NB4 (cell line): Measurements from ENCODE around the gene NT5C3B.

Source experiments
- DNase-seq: peaks from one replicate; pipeline ENCODE4 v3.0.0; 2010; ENCODE audit warnings: low read depth
- H3K4me3 ChIP-seq: one replicate; pipeline ENCODE4 v1.5.1; 2011; ENCODE audit warnings: mild to moderate bottlenecking, low read depth, low read length, moderate library complexity
- MYC ChIP-seq: IDR thresholded peaks from 2 replicates; pipeline ENCODE4 v1.6.1; 2011; ENCODE audit warnings: low read depth, low read length
- POLR2A ChIP-seq: IDR thresholded peaks from 2 replicates; pipeline ENCODE4 v1.6.1; 2011; ENCODE audit warnings: mild to moderate bottlenecking; ENCODE audit not compliant: insufficient read length; ENCODE audit errors: extremely low read depth
- TF ChIP-seq, protein P1 (sequence below): IDR thresholded peaks from one replicate; pipeline ENCODE4 v1.5.1; 2012; ENCODE audit warnings: low read depth, low read length
- TF ChIP-seq, protein P2 (sequence below): IDR thresholded peaks from 2 replicates; pipeline ENCODE4 v1.6.1; 2011; ENCODE audit warnings: low read depth, low read length

The NT5C3B gene

DNA sequence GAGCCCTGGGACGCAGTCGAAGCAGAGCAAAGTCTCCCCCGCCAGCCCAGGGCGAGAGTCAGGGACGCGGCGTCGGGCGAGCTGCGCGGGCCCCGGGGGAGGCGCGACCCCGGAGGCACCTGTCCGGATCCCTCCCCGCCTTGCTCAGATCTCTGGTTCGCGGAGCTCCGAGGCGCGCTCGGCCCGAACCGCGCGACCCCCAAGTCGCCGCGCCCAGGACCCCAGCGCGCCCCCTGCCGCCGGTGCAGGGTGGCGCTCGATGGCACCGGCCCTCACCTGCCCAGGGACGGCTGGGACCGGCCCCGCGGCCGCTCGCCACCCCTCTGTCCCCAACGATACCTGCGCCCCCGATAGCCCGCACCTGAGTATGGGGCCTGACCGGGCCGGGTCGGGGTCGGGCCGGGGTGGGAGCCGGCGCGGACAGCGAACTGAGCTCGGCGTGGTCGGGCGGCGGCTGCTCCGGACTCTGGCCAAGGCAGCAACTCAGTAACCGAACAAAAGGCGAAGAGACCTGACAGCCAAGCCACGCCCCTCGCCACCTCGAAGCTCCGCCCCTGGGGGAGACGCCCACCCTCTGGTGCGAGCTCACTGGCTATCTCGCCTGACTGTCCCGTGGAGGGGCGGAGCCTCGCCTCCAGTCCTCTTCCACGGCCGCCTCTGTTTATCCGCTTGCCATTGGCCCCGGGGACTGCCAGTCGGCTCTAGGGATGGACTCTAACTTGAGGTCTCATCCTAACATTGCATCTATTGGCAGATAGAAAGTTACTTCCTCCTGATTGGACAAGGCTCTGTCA is 49.6 kb downstream of the NT5C3B start, which contains the start of gene JUP:
JUP (minus strand) TSS at position 485 of the 794 bp plus-strand sequence. CDS start 14,857 bp downstream, outside the sequence.
- TF ChIP-seq POLR2A (peak; percentile 87), MYC (peak; percentile 77)
- TF ChIP-seq, protein P1, sequence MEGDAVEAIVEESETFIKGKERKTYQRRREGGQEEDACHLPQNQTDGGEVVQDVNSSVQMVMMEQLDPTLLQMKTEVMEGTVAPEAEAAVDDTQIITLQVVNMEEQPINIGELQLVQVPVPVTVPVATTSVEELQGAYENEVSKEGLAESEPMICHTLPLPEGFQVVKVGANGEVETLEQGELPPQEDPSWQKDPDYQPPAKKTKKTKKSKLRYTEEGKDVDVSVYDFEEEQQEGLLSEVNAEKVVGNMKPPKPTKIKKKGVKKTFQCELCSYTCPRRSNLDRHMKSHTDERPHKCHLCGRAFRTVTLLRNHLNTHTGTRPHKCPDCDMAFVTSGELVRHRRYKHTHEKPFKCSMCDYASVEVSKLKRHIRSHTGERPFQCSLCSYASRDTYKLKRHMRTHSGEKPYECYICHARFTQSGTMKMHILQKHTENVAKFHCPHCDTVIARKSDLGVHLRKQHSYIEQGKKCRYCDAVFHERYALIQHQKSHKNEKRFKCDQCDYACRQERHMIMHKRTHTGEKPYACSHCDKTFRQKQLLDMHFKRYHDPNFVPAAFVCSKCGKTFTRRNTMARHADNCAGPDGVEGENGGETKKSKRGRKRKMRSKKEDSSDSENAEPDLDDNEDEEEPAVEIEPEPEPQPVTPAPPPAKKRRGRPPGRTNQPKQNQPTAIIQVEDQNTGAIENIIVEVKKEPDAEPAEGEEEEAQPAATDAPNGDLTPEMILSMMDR, result peak; percentile 45
- TF ChIP-seq, protein P2, sequence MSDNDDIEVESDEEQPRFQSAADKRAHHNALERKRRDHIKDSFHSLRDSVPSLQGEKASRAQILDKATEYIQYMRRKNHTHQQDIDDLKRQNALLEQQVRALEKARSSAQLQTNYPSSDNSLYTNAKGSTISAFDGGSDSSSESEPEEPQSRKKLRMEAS, result peak; percentile 65
- peak within 1 kb of the TSS; percentile 66 for H3K4me3 ChIP-seq
- DNase-seq, result peak; percentile 98

DNA sequence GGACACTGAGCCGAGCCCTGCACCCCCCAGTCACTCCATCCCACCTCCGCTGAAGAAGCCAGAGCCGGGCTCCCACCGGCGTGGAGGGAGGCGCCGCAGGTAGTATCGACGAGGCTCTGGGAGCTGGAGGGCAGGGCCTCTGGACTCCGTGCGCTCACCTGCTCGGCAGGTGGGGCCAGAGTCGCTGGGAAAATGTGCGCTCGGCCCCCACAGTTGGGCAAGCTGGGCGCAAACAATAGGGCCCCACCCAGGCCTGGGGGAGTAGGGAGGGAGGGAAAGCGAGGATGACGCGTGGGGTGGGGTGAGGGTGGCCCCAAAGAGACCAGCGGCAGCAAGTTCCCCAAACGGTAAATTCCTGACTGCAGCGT is 50.2 kb downstream of the NT5C3B start:
- DNase-seq, result peak; percentile 83
- peak overlapping the region; percentile 66 for H3K4me3 ChIP-seq

DNA sequence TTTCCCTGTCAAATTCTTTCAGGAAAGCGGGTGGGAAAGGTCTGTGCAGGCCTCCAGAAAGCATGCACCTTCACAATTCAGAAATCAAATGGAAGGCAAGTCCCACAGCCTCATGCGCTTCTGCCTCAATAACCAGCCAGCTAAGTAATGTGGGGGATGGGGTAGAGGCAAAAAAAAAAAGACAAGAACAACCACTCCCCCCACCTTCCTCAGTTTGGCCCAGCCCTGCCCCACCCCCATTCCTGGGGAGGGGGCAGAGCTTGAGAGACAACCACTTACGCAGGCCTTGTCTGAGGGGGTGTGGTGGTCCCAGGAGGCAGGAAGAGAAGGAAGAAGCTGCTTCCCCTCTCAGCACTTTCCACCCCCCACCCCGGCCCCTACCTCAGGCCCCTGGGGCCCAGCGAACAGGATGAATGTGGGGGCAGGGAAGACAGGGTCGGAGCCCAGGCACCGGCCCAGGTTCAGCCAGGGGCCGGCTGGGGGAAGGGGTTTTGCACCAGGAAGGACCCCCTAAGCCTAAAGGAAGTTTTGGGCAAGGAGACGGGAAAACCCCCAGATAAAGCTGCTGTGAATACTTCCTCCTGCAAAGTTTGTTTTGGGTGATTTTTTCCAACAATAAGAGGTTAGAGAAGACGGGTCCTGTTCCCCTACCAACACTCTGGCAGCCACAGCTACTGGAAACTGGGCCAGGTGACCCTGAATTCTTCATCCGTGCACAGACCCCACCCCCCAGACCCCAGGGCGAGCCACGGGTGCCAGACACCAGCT is 50.8 kb downstream of the NT5C3B start:
- DNase-seq, result peak; percentile 93
- H3K4me3 ChIP-seq, result peak overlapping the region; percentile 66
- peak; percentile 54; the same call in 1 of the 2 replicates for TF ChIP-seq MYC
- TF ChIP-seq, protein P1, result no peak

More for the DNA sequence above, 50.2 kb downstream of the NT5C3B start:
- TF ChIP-seq, protein P1, result no peak
- TF ChIP-seq, protein P2, result no peak
- TF ChIP-seq POLR2A (no peak), MYC (no peak)

DNA sequence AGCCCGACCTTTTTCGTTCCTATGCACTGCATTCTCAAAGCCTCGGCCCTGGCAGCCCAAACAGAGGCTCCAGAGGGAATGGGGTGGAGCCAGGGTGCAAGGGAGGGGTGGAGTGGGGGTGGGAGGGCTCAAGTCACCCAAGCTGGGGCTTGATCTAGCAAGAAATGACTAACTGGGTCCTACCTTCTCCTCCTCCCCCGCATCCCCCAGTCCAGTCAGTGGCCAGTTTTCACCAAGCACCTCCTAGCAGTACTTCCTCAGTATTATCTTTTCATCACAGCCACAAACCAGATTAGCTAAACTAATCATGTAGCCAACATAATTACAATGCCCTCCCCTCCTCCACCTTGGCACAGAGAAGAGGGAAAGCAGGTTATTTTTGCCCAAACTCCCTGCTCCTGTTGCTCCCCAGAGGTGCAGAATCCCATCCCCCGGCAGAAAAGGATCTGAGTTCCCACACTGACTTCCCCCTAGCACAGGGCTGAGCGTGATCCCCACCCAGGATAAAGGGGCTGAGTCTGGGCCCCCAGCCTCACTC is 51.8 kb downstream of the NT5C3B start:
- peak overlapping the region; percentile 66 for H3K4me3 ChIP-seq
- peak; percentile 97 for DNase-seq
- TF ChIP-seq POLR2A (no peak), MYC (no peak)
- TF ChIP-seq, protein P1, result no peak
- TF ChIP-seq, protein P2, result no peak

DNA sequence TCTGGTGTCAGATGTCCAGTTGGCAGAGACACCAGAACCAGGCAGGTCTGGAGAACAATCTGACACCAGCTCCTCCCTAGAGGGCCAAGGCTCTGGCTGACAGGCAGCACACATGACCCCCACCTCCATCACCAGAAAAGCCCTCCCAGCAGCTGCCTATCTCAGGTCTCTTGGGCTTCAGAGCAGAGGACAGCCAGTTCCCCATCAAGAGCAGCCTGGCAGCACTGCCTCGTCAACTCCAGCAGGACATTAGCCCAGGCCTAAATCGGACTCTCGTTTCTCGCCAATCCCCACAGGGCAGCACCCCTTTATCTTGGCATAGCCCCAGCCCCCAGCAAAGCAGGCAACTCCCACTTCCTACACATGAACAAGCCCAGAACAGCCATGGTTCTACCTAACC is 53.9 kb downstream of the NT5C3B start:
- DNase-seq, result no peak
- TF ChIP-seq POLR2A (no peak), MYC (no peak)
- TF ChIP-seq, protein P1, result no peak
- TF ChIP-seq, protein P2, result no peak
- H3K4me3 ChIP-seq, result no peak overlapping the region
